NCI-H1105 (cell line): ENCODE data around the gene MMS22L.

Experiments used
- DNase-seq: peaks from one replicate; lab custom pipeline; 2025; lab: John Stamatoyannopoulos, UW

The MMS22L gene

DNA sequence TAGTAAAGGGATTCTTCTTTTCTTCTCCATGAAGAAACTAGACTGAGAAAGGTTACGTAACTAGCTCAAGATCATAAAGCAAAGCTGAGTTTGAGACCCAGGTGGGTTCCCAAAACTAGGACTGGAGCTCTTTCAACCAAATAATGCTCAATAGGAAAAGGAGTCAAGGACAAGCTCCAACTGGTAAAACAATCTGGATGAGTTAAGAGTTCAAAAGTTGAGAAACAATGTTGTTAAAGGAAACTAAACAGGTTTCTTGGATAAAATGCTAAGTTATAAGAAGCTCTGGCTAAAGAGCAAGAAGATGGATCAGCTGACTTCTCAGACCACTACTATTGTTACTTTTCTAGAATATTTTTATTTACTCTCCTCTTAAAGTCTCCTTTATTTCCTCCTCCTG, 137.3 kb downstream of the MMS22L start:
- DNase-seq, result no peak

DNA sequence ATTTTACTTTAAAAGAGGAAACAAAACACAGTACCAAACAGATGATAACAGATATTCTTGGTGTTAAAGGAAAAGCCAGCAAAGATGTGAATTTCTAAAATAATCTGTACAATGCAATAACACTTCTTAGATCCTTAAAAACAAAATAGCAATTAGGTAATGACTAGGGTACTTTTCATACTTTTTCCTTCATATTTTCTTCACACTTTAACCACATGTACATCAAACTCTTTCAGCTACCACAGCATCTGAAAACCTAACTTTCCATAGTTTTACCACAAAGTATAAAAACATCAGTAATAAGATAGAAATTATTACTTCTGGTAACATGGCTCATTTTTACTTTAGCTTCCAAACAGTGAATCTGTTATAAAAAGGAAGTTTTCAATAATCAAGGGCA, 141.3 kb downstream of the MMS22L start:
- DNase-seq, result no peak

DNA sequence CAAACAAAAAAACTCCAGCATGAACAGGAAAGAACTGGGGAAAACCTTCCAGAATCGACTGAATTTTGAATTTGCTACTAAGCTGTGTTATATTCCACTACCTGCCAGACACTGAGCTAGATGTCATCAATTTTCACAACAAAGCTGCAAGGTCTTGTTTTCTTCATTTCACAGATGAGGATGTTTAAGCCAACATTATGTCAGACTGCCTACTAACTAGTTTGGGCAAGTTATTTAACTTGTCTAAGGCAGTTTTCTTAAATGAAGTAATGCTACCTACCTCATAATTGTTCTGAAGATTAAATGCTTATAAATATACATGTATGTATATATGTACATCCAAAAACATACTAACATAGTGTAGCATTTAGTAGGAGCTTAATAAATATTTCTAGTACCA, 144.4 kb downstream of the MMS22L start:
- DNase-seq, result no peak

DNA sequence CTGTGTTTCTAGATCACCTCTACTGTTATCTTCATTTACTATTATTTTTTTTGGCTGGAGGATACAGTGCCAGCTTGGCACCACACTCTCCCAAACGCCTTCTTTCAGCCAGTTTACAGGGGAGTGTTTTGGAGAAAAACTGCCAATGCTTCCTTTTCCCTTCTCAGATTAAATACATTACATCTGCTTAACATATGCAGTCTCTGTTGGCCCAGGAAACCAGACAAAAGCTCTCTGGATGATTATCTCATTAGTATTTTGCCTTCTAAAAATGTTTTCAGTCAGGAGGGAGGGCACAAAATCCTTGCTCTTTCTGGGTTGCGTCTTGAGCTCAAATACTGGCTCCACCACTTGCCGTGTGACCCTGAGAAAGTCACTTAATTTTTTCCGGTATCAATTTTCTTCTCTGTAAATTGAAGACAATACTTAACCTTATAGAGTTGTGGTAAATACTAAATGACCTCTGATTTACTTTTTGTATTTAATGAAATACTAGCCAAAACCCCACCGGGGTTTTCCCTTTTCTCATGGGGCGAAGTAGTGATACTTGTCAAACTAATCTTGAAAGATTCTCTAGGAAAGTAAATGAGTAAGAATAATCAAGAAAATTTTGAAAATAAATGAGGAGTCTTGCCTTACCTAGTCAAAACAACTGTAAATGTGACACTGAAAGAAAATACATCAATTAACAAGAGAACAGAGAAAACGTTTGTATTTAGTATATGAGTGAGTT, 146.2 kb downstream of the MMS22L start:
- DNase-seq, result no peak

DNA sequence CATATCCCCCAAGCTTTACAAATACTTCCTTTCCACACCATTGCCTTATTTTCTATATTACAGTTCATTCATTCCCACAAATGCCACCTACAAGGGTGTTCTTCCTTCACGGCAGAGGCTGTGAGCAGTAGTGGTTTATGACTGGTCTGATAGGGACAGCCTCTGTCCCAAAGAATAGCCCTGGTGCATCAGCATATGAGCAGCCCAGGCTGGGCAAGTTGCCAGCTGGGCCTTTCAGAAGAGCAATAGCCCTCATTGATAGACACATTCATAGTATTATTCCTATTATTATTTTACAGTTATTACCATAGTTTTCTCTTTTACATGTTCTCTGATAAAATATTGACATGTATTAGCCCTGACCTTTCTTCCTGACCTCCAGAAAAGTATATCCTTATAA, 149.9 kb downstream of the MMS22L start:
- peak; percentile 31 for DNase-seq

DNA sequence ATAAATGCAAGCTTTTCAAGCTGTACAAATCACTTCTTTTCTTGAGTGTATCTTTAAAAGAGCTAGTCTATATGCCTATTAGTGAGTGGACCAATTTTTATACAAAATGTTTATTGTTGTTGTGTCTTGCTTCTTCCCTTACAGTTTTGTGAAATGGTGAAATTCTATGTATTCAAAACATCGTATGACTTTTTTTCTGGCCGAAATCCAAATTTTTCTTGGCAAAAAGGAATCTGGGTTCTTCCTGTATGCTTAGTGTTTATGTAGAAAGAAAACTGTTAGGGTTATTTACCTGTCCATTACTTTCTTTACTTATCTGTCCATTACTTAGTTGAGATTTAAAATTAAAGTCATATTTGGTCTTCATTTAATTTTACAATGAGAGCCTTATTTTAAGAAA, 153.9 kb downstream of the MMS22L start:
- no peak for DNase-seq

DNA sequence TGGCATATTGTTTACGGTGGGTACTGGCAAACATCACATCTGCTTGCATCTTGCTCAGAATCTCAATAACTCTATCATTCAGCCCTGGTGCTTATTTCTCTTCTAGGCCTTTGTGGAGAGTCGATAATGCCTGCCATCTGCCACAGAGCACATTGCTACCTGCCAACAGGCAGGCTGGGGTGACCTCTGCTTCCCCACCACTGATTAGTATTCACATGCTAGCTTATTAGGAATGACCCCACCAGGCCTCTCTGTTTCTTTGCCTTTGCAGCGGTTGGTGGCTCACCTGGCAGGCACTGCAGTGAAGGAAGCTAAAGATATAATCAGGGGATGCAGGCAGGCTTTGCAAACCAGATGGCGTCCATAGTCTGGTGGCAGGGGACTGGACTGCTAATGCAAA, 154.5 kb downstream of the MMS22L start:
- no peak for DNase-seq

DNA sequence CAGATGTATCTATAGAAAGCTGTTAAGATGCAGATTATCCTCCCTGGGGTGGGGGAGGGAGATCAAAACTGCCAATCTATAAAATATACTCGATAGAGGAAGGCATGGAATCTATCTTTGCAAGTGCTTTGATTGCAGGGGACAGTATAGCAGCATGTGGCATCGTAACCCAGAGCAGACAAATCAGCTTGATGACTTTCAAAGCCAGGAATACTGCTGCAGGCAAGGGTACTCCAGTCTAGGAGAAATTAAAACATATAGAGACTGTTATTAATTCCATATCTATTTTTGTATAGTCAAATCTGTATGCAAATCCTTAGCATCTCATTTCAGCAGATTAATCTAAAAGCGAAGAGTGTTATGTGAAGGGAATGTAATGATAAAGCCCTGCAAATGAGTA, 159.4 kb downstream of the MMS22L start:
- no peak for DNase-seq

DNA sequence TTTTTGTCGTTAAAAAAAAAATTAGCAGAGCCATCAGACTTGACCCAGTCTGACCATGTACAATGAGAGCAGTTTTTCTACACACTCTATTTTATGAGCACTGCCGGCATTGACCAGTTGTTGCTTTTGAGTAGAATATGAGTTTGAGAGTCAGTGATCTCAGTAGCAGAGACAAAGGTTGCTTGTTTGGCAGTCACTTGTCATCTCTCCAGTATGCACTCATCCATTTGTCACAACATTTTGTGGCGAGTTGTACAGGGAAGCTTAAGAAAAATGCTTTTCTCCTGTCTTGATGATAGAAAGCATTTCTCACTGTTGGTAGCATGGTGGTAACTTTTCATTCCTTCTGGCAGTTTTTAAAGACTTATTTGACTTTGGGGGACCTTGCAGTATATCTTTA, 159.9 kb downstream of the MMS22L start:
- no peak for DNase-seq

DNA sequence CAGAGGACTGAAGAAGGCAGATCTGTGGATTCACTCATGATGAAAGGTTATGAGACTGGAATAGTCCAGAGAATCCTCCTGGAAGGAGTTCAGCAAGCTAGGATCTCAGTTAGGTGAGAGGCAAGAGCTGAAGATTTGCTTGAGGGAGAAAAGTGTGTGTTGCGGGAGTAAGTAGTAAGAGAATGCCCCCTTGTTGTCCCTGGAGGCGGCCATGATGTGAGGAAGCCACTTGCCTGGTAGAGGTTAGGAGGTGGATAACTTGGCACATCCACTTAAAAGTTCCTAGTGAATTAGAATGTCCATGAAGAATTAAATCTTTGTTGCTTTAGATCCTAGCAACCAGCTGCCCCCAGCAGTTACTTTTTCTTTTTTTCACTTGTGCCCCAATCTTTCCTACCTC, 162.5 kb downstream of the MMS22L start:
- DNase-seq, result no peak

DNA sequence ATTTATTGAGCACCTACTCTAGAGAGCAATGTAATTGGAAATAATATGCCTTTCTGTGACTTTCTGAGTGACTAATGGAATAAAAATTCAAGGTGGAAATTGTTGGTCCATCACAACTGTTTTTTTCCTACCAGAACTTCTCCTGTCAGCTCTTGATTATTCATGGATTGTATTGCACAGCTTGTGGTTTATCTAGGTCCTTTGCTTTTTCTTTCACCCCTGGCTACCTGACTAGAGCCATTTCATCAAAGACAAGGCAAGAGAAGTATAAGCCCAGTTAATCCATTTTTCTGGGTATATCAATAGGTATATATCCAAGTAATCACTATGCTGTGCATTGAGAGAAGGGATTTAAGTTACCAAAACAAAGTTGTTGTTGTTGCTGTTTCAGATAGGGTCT, 168.4 kb downstream of the MMS22L start:
- DNase-seq, result no peak

DNA sequence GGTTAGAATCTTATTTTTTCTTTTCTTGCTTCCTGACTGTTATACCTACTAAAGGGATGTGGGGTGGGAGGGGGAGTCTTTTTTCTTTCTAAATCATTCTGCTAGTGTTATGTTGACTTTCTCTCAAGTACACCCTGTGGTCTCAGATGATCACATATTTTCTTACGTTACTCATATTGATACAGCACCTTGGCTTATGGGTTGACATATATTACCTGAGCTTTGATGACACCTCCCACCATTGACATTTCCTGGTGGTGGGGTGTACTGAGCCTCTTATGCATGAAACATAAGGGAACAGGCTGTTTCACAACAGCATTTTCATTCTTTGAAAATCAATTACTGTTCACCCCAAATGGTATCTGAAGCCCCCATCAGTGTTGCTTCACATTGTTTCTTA, 169.8 kb downstream of the MMS22L start:
- DNase-seq, result no peak

DNA sequence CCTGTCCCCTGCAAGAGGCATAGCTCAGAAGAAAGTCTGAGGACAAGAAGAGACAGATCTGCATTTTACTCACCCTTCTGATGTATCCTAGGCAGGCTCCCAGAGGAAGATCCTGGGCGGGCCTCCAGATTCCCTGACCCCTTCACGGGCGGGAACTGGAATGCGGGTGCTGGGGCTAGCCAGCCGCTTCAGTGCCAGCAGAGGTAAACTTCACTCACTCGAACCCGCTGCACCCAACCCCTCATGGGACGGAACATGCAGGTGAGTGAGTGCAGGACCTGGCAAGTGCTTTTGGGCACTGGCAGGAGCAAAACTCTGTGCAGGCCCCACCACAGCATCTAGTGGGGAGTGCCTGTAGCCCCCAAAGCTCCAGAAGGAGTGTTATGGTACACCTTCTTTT, 171.8 kb downstream of the MMS22L start:
- no peak for DNase-seq

DNA sequence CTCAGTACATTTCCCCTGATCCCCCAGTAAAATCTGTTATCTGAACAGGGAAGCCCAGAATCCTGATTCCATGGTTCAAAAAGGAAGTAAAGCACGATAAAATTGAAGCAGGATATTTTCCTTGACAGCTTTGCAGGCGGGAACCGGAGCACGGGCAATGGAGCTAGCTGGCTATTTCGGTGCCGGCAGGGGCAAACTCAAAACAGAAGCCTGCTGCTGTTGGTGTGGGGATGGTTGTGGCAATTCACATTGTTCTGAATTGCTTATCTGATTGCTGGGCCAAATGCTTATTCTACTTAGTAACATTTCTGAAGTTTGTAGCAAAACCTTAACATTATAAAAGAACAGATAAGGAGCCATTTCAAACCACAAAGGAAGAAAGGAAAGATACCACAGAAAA, 172.4 kb downstream of the MMS22L start:
- no peak for DNase-seq

DNA sequence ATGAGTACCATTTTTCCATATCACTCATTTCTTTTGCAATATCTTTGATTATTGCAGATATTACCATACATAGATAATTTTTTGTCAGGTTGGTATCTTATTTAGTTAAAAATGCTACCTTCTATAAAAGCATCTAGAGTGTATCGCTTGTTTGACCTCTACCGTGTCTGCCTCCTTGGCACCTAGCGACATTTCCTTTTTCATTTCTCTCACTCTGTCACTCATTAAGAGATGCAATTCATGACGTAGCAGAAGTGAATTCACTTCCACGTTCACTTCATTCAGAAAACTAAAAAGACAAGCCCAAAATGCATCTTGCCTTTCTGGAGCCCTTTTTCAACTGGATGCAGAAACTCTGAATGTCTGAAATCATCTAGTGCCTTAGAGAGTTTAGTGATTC, 172.9 kb downstream of the MMS22L start:
- no peak for DNase-seq

DNA sequence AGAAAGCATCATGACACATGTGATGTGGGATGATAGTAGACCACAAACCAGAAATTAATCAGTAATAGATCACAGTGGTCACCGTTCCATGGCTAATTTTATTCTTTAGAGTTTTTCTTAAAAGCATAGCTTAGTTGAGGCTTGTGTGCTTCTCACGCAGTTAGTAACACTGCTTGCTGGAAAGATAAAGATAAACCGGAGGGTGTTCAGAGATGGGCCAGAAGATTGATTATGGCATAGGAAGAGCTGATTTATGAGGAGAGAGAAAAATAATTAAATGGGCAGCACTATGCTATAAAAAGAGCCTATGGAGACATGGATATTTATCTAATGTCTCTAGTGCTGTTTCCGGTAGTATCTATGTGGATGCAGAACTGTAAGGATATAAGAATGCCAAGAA, 173.6 kb downstream of the MMS22L start:
- DNase-seq, result no peak

DNA sequence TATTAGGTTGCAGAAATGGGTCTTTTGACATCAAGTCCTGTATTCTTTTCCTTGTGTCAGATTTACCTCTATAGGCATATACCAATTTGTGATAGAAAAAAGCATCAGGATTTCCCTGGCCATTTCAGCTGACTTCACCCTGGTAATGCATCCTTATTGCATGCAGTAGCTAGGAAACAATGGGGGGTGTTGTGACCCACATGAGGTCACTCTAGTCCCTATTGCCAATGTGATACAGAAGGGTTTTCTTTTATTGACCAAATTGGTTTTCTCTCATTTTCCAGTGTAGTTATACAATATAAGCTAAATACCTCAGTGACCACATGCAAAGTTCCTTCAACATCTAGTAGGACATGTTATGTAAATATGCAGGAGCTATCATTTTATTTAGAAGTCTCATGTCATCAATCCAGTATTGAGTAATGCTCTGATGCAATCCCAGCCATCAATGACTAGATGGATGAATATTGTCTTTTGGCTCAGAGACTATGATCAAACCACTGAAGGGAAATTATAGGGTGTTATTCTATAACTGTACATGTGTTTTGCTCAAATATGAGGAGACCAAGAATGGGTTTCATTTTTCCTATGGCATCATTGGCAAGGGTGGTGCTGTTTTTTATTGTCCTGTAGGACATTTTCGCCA, 180.7 kb downstream of the MMS22L start:
- no peak for DNase-seq

DNA sequence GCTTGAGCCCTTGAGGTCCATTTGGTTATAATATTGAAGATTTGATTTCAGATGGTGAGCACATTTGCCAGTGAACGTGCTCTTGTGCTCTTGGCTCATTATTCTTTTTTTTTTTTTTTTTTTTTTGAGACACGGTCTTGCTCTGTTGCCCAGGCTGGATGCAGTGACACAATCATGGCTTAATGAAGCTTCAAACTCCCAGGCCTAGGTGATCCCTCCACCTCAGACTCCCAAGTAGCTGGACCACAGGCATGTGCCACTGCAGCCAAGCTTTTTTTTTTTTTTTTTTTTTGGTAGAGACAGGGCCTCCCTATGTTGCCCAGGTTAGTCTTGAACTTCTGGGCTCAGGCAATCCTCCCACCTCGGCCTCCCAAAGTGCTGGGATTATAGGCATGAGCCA, 182.3 kb downstream of the MMS22L start:
- DNase-seq, result no peak

DNA sequence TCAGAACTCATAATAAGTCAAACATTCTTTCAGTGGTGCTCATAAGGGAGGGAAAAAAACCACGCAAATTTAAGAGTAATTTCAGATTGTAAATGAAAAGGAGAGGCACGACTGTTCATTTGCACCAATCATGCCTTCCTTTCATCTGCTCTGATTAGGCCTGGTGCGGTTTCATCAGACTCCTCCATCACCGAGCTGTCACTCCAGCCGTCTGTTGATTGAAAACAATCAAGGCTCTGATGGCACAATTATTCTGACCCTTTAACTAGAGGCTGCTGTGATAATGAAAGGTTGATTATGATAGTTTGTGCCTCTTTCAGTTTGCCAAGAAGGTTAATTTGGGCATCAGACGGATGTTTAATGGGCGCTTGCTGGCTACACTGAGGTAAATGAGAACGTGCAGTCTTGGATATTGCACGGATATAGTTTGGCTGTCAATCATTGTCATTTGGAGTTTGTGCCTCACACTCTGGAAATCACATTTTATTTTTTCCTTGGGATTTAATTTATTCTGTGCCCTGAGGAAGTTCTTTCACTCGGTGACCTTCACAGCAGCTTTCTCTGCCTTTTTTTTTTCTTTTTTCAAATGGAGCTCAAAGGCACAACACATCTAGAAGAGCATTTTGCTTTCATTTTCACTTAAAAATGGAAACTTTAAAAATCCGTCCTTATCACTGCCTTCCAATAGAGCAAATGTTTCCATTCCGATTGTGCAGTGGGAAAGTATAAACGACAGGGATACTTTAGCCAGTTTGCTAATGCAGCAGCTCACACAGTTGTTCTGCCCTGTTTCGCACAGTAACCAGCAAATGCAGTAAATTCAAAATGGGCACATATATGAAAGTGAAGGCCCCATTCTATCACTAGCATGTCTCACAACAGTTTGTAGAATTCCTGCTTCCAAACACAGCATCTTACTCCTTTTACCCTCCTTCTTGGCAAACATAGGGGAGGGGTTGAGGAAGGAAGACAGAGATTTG, 185.7 kb downstream of the MMS22L start:
- no peak for DNase-seq

DNA sequence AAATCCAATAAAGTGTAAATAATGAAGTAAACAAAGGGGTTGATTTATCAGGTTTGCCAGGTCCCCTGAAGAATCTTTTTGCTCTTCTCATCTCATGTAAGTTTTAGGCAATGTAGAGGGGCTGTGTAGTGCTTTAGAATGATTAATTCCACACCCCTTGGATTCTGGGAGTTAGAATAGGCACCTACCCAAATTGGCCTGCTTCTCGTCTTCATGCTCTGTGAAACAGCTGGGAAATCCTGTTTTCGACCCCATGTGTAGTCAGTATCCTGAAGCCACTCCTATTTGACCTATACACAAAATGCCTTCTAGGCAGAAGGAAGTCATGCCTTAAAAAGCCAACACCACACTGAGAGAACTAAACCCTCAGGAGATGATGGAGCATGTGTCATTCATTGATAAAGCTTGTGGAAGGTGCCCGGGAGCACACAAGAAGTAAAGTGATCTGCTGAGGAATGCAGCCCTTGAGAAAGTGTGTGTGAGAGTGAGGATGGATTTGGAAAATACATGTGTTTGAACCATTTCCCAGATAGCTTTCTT, 187.6 kb downstream of the MMS22L start:
- DNase-seq, result no peak

DNA sequence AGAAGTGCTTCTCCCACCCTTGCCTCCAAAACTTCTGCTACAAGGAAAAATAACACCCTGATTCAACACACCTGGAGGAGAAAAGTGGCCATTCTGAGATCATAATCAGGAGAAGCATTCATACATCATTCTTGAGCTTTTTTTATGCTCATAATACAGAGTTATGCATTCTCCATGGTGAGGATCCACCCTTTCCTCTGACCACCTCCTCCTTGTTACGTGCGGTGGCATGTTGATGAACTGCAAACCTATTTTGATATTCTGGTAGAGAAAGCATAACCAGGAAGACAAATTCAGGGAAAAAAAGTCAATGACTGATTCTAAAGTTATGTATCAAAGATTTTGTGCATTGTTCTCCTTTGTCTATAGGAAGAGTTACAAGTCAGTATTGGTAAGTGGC, 188.6 kb downstream of the MMS22L start:
- DNase-seq, result no peak

DNA sequence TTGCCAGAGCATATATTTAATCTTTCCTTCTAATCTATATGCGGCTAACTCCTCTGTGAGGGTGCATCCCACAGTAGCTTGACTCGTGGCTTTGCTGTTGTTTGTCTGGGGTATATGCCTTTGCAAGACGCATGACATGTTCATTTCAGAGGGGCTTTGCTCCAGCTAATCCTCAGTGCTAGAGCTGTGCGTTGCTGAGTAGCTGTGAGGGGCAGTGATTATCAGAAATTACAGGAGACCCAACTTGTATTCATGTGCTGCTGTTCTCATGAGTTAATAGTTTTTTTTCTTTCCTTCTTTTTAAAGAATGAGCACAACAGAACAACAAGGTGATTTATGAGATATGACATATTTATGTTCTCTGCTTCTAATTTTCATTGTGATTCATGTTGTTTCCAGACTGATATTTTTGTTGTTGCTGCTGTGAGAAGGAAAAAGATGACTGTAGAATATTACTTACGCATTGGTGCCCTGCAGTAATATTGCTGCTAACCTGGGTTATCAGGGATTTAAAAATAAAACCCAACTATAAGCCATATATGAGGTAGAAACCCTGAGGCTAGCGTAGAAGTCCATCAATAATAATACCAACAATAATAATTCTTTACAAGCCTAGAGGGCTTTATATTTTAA, 190.2 kb downstream of the MMS22L start:
- DNase-seq, result no peak
